GM21390 (cell line): ENCODE data around the gene TMEM116.
"Not testable (repeated sequence)": the region's sequence is repeated elsewhere in the genome, so short reads cannot be mapped to it uniquely, and the experiment has no call there.

Experiments used
- ATAC-seq: cut with Tn5 transposase; IDR thresholded peaks from one replicate; pipeline ENCODE4 v1.9.1; 2021; ENCODE audit not compliant: unreplicated experiment

The TMEM116 gene

DNA sequence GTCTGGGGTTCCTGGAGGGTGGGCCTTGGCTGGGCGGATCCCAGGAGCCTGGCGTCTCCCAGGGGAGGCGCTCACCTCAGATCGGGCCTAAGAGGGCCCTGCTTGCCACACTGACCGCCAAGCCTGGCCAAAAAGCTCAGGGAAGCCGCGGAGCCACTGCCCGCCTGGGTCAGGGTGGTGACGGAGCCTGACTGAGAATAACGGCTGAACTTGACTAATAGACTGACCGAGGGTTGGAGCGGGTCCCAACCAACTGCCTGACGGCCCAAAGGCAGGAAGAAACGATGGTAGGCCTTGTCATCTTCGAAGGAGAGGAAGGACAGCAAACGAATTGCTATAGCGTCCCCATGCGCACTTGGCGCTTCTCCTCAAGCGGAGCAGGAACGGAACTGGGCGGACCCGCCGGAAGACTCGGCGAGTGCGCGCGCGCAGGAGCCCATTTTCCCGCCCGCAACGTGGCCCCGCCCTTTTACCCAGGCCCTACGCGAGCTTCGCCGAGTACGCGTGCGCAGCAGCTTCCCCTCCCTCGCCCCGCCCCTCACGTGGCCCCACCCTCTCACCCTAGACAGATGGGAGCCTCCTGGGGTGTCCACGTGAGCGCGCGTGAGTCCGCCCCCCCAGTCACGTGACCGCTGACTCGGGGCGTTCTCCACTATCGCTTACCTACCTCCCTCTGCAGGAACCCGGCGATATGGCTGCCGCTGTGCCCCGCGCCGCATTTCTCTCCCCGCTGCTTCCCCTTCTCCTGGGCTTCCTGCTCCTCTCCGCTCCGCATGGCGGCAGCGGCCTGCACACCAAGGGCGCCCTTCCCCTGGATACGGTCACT lies at the start of gene TMEM116, which contains the start of gene ERP29:
TSS of gene TMEM116 (minus strand) at position 391 of the 826 bp plus-strand sequence. CDS start 7,895 bp downstream, outside the sequence.
TSS of gene ERP29 (plus strand) at position 652 of the 826 bp plus-strand sequence. CDS start at position 692, 40 bp downstream.
- peak; percentile 62 for ATAC-seq

DNA sequence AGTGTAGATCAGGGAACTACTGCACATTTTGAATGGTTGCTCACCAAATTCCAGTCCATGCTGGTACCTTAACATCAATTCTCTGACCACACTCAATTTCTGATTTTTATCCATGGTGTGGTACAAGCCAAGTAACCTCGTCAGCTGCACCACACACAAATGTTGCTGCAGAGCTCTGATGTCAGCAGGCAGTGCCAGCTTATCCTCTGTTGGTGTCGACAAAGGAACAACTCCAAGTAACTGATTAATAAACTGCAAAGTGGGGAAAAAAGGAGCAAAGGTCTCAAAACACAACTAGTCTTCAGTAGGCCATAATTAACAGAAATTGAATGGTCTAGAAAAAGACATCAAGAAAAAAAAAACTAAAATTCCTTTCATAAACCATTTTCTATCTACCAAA lies 48.2 kb upstream of the TMEM116 start:
- ATAC-seq: no peak

DNA sequence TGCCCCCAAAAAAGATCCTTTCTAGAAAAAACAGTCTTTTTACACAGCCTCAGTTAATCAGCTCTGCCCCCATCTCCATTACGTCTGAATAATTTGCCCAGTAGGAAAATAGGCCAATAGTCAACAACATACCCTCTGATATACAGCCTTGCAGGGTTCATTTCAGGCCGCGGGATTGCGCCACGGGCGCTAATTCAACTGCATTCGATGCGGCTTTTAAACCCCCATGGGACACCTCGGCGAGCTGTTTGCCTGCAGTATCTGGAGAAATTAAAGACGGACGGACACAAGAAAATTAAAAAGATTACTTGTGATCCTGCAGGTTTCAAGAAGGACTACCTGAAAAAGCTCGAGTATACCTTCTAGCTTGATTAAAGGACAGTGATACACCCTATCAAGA lies 36.4 kb upstream of the TMEM116 start:
- no peak for ATAC-seq

DNA sequence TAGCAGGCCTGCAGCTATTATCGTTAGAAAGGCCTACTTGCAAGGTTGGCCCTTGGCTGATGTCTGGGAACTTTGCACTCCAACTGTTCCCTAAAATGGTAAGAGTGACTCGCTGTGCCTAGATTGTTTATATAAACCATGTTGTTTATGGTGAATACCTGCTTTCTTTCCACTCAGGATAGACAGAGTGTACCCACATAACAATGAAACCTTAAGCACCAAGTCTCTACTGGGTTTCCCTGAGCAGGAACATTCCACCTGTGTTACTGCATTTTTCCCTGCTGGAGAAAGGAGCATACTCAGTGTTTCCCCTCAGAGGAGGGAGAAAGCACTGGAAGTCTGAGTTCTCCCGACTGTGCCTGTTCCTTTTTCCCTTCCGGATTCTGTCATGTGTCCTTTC lies 33.0 kb upstream of the TMEM116 start:
- ATAC-seq: no peak

DNA sequence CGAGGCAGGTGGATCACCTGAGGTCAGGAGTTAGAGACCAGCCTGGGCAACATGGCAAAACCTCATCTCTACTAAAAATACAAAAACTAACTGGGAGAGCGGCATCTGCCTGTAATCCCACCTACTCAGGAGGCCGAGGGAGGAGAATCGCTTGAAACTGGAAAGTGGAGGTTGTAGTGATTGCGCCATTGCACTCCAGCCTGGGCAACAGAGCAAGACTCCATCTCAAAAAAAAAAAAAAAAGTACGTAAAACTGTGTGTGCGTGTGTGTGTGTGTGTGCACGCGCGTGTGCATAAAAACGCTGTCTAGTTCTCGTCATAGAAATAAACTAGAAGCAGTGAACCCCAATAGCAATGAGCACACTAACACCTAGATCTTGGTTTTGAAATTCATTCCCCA lies 23.6 kb upstream of the TMEM116 start:
- ATAC-seq: not testable (repeated sequence)

DNA sequence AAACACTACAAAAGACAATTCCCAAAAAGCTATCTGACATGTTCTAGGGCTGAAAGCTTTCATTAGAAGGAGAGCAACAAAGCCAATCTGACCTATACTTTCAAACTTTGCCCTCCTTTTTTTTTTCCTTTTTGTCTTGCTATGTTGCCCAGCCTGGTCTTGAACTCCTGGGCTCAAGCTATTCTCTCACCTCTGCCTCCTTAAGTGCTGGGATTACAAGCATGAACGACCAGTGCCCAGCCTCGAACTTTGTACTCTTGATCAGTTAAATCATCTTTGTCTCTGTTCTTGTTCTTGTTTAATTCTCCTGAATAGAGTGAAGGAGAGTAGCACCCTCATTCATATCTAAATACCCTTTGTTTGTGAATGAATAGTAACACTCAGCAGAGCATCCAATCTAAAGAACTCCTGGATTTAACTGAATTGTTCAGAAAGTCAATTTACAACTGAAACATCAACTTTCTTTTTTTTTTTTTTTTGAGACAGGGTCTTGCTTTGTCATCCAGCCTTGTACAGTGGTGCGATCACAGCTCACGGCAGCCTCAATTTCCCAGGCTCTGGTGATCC lies 22.3 kb upstream of the TMEM116 start:
- ATAC-seq: no peak

DNA sequence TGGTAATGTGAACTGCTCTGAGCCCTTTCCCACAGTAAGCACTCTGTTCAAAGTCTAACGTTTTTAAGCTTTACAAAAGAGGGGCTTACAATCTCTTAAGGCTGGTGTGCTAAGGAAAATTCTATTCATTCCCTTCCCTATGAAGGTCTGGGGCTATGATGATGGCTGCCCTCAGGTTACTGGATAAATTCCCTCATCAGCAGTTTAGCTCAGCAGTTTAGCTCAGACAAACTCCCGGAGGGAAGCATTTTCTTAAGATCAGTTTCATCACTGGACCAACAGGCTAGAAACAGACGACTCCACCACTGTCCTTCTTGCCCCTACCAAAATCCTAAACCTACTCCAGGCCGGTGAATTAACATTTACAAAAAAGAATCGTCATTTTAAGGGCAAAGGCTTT lies 19.3 kb upstream of the TMEM116 start:
- no peak for ATAC-seq

DNA sequence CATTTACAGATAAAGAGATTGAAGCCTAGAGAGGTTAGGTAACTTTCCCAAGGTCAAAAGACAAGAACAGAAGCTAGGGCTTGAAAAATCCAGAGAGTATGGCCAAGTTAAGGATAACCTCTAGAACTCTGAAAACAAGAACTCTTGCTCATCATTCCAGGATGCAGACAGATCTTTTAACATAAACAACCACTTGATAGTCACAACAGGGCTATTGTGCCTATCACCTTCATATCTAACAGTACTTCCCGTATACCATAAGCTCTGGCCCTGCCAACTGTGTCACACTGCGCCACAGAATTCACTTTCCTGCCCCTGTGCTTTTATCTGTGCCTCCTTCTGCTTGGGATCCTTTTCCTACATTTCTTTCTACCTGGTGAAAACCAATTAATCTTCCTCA lies 18.5 kb upstream of the TMEM116 start:
- no peak for ATAC-seq

DNA sequence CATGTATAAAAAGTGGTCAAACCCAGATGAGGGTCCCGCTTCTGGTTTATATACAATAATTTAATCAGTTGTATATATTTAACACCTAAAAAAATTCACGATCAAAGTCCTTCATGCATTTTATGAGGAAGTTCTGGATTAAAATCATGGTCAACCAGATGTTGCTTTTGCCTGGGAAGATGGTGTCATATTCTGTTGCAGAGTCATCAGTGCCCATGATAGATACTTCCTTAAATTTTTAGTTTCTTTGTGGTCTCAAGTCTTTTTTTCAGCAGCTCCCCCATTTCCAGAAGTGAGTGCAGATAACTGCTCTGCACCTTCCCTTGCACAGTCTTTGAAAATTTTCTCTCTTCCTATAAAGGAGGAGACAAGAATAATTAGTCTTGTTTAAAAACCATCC lies 16.3 kb upstream of the TMEM116 start:
- no peak for ATAC-seq

DNA sequence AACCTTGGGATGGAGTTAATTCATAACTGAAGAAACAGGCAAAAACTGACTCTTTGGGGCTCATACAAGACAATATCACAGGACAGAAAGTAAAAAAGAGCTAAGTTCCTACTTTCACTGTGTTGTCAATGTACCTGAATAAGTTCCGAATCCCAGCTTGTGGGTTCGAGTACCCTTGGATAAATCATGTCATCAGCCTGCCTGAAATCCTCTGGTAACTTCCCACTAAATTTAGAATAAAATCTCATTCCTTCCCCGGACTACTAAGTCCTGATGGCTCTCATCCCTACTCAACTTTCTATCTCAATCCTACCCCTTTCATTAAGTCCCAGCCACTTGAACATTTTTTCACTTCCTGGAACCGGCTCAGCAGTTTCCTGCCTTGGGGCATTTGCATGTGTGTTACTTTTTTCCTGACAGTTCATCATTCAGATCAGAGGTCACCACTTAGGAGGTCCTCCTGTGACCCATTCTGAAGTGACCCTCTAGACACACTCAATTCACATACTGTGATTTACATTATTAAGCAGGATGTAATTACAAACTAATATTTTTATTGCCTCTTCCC lies 12.9 kb upstream of the TMEM116 start:
- ATAC-seq: no peak

DNA sequence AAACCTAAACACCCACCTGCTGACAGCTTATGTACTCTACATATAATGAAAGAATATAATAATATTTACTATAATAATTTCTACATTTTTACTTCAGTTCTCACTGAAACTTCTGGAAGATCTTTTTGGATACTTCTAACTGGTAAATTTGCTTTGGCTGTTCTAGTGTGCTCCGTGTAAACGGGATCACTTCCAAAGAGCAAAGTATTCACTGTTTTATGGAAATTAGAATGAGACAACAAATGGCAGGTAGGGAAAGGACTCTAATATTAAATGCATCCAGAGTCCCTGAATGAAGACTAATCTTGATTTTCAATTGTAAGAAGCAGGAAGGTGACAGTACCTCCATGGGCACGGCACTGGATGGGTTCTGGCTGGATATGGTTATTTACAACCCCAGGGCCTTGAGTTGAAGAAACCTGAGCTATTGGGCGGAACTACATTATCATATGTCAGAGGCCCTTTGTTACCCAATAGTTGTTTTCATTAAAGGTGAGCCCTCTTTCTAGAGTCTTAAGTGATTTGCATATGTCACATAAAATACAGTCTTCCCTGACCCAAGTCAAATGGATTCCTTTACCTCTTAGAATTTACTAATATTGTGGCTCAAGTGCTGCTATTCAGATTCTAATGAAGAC lies 10.9 kb upstream of the TMEM116 start:
- no peak for ATAC-seq

DNA sequence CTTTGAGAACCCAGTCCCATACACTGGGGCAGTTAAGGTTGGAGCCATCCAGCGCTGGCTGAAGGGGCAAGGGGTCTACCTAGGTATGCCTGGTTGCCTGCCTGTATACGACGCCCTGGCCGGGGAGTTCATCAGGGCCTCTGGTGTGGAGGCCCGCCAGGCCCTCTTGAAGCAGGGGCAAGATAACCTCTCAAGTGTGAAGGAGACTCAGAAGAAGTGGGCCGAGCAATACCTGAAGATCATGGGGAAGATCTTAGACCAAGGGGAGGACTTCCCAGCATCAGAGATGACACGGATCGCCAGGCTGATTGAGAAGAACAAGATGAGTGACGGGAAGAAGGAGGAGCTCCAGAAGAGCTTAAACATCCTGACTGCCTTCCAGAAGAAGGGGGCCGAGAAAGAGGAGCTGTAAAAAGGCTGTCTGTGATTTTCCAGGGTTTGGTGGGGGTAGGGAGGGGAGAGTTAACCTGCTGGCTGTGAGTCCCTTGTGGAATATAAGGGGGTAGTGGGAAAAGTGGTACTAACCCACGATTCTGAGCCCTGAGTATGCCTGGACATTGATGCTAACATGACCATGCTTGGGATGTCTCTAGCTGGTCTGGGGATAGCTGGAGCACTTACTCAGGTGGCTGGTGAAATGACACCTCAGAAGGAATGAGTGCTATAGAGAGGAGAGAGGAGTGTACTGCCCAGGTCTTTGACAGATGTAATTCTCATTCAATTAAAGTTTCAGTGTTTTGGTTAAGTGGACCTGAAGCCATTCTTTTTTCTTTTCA lies 9.5 kb upstream of the TMEM116 start:
- no peak for ATAC-seq

DNA sequence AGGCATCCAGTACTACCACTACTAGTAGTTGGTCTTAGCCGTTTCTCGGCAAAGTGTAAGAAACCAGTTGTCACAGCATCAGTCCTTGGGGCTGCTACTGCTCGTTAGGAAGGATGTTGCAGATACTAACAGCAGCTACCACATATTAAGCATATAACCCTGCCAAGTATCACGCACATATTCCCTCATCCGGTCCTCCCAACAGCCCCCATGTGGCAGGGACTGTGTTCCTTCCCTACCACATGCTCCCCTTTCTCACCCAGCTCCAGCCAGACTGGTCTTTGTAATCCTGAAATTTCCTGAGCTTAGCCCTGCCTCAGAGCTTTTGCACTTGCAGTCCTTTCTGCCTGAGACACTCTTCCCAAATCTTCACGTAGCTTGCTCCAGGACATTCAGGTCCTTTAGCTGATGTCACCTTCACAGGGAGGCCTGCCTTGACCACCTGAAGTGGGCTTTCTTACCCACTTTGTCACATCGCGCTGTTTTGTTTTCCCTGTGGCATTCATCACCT lies 8.0 kb upstream of the TMEM116 start:
- no peak for ATAC-seq

DNA sequence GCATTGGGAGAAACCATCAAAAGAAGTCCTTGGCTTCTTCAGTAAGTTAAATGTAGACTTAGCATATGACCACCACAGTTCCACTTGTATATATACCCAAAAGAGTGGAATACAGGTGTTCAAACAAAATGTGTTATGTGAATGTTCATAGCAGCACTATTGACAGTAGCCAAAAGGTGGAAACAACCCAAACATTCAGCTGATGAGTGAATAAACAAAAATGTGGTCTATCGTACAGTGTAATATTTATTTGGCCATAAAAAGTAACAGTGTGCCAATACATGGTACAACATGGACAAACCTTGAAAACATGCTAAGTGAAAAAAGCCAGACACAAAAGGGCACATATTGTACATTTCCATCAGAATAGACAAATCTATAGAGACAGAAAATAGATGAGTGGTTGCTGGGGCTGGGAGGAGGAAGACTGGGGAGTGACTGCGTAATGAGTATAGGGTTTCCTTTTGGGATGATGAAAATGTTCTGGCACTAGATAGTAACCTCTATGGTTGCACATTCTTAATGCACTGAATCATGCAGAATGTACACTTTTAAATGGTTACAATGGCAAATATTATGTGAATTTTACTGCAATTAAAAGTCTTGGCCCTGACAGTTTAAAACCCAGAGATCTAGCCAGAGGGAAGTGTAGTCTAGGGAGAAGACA lies 5.7 kb upstream of the TMEM116 start:
- no peak for ATAC-seq

DNA sequence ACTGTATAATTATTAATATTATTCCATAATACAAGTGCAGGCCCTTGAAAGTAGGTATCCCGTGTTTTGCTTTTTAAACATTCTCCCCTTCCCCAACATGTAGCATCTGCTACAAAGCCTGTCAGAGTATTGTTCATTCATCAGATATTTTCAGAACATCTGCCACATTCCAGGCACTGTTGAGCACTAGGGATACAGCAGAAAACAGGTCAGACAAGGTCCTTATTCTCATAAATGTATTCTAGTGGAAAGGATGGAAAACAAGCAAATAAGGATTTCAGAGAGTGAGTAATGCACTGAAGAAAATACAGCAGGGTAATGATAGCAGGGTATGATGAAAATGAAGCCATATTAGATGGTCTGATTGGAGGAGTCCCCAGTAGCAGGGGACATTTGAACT lies 4.1 kb upstream of the TMEM116 start:
- ATAC-seq: no peak

DNA sequence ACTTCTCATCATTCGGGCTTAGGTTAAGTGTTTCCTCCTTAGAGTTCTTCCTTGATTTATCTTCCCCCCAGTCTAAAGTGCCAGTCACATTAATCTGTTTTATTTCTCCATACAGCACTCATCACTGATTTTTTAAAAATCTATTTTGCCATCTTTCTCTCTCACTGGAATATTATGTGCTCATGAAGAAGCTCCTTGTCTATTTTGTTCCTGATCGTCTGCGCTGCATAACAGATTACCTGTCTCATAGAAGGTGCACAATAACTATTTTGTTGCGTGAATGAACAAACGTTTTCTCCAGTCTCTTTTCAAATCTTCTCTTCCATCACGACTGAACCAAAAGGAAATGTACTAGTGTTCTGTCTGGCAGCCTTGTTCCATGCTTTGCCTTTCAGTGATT lies 3.0 kb upstream of the TMEM116 start:
- no peak for ATAC-seq

DNA sequence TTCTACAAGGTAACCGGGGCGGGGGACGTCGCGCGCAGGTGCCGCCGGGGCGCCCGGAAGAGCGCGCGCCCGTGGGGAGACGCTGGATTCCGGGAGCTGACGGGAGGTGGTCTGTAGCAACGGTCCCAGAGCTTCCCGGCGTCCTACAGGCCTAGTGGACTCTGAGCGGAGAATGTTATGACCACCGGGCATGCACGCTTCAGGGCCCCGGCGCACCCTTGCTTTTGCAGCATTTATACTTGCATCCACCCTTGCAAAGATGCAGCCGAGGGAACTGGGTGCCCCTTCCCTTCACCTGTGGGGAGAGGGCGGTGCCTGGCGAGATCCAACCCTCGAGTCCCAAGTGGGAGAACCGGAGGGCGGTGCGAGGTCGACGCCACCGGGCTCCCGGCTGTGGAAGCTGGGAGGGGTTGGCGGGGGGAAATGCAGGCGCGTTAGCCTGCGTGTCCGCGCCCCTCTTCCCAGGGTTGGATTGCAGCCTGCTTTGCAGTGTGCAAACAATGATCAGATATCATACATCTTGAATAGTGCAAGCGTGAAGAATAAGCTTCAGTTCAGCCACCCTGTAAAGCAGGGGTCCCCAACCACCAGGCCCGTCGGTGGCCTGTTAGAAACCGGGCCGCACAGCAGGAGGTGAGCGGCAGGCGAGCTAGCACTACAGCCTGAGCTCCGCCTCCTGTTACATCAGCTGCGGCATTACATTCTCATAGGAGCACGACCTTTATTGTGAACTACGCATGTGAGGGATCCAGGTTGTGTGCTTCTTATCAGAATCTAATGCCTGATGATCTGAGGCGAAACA lies 837 bp upstream of the TMEM116 start:
- peak; percentile 31 for ATAC-seq

DNA sequence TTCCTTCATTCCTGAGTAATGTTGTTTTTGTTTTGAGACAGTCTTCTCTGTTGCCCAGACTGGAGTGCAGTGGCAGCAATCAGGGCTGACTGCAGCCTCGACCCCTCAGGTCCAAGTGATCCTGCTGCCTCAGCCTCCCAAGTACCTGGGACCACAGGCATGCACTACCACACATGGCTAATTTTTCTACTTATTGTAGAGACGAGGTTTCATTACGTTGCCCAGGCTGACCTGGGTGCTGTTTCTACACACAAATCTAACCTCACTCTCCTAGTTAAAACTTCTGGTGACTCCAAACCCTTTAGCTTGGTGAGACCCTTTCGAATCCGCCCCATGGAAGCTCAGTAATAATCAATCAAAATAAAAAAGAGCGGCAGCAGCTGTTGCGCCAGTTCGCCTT lies 1.3 kb downstream of the TMEM116 start:
- ATAC-seq: no peak
